ENCODE measurements around the gene P3H2.
A peak's percentile ranks its signal among the peaks of the same experiment; 100 is the strongest.
"Not testable (repeated sequence)": the region's sequence is repeated elsewhere in the genome, so short reads cannot be mapped to it uniquely, and the experiment has no call there.

P3H2 gene

GRCh38 chr3:189962466-189962865 is 158.2 kb downstream of the P3H2 start:
- no peak overlapping the region for H3K4me3 ChIP-seq (ENCODE audit: low read depth, low read length)
- TF ChIP-seq CTCF (IDR thresholded peaks at IDR 0.05; ENCODE audit: borderline replicate concordance, insufficient read depth, low read depth, low read length), result no peak

GRCh38 chr3:189961522-189962161 is 159.1 kb downstream of the P3H2 start:
- H3K4me3 ChIP-seq (ENCODE audit: low read depth, low read length), result no peak overlapping the region
- peak; percentile 75; the same call in 1 of the 2 replicates for TF ChIP-seq CTCF (IDR thresholded peaks at IDR 0.05; ENCODE audit: borderline replicate concordance, insufficient read depth, low read depth, low read length)

- not testable (repeated sequence) for H3K4me3 ChIP-seq (ENCODE audit: low read depth, low read length)
These were observed 159.6 kb downstream of the P3H2 start for GRCh38 chr3:189961086-189961485.

- no peak for TF ChIP-seq CTCF (IDR thresholded peaks at IDR 0.05; ENCODE audit: borderline replicate concordance, insufficient read depth, low read depth, low read length)
These were observed 165.7 kb downstream of the P3H2 start for GRCh38 chr3:189954733-189955665.

GRCh38 chr3:189953551-189953950 is 167.1 kb downstream of the P3H2 start:
- no peak for TF ChIP-seq CTCF (IDR thresholded peaks at IDR 0.05; ENCODE audit: borderline replicate concordance, insufficient read depth, low read depth, low read length)

More at GRCh38 chr3:189954733-189955665, 165.7 kb downstream of the P3H2 start:
- H3K4me3 ChIP-seq (ENCODE audit: low read depth, low read length), result no peak overlapping the region

GRCh38 chr3:189952272-189952671 is 168.4 kb downstream of the P3H2 start:
- TF ChIP-seq CTCF (IDR thresholded peaks at IDR 0.05; ENCODE audit: borderline replicate concordance, insufficient read depth, low read depth, low read length), result no peak
- no peak overlapping the region for H3K4me3 ChIP-seq (ENCODE audit: low read depth, low read length)

More at GRCh38 chr3:189953551-189953950, 167.1 kb downstream of the P3H2 start:
- H3K4me3 ChIP-seq (ENCODE audit: low read depth, low read length), result no peak overlapping the region

- no peak overlapping the region for H3K4me3 ChIP-seq (ENCODE audit: low read depth, low read length)
- no peak for TF ChIP-seq CTCF (IDR thresholded peaks at IDR 0.05; ENCODE audit: borderline replicate concordance, insufficient read depth, low read depth, low read length)
These were observed 170.4 kb downstream of the P3H2 start for GRCh38 chr3:189950258-189950657.
